Astrocyte (in vitro differentiated cells and primary cell): ENCODE data around the gene SART3.

Experiments used
- EZH2 ChIP-seq: IDR thresholded peaks from 2 replicates; pipeline ENCODE4 v1.6.1; 2012; ENCODE audit warnings: mild to moderate bottlenecking, low read length, inconsistent platforms; ENCODE audit not compliant: insufficient read depth
- TF ChIP-seq, protein P1 (sequence below): IDR thresholded peaks from 2 replicates; pipeline ENCODE4 v1.5.1; 2011; ENCODE audit warnings: low read depth, mild to moderate bottlenecking, inconsistent platforms, low read length, moderate library complexity; ENCODE audit not compliant: insufficient read depth

DNA sequence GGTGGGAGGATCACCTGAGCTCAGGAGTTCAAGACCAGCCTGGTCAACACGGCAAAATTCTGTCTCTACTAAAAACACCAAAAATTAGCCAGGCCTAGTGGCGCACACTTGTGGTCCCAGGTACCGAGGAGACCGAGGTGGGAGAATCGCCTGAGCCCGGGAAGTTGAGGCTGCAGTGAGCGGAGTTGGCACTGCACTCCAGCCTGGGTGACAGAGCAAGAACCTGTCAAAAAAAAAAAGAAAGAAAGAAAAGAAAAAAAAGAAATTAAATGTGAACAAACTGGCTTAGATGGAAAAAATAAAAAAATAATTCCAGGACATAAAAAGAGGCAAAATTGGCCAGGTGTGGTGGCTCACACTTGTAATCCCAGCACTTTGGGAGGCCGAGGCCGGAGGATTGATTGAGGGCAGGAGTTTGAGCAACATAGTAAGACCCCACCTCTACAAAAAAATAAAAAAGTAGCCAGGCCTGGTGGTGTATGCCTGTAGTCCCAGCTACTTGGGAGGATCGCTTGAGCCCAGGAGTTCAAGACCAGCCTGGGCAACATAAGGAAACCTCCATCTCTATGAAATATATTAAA lies 33.4 kb upstream of the SART3 start:
- TF ChIP-seq, protein P1, sequence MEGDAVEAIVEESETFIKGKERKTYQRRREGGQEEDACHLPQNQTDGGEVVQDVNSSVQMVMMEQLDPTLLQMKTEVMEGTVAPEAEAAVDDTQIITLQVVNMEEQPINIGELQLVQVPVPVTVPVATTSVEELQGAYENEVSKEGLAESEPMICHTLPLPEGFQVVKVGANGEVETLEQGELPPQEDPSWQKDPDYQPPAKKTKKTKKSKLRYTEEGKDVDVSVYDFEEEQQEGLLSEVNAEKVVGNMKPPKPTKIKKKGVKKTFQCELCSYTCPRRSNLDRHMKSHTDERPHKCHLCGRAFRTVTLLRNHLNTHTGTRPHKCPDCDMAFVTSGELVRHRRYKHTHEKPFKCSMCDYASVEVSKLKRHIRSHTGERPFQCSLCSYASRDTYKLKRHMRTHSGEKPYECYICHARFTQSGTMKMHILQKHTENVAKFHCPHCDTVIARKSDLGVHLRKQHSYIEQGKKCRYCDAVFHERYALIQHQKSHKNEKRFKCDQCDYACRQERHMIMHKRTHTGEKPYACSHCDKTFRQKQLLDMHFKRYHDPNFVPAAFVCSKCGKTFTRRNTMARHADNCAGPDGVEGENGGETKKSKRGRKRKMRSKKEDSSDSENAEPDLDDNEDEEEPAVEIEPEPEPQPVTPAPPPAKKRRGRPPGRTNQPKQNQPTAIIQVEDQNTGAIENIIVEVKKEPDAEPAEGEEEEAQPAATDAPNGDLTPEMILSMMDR, result no peak
- no peak for TF ChIP-seq EZH2
